Colonic mucosa (tissue), 4 donors: ENCODE results near the gene STIM1. TPM values are rescaled to one million over a fixed set of nuclear protein-coding genes. Genes with fewer than 3 reads are reported as not detected.

Source experiments
- DNase-seq: peaks from one replicate; pipeline ENCODE4 v3.0.0-alpha.2; 2020
- H3K27ac ChIP-seq: fragments of 200-600 bp; one replicate; pipeline ENCODE4 v1.8.0; 2021
- H3K27me3 ChIP-seq: fragments of 200-600 bp; one replicate; pipeline ENCODE4 v1.8.0; 2021
- H3K36me3 ChIP-seq: fragments of 200-600 bp; one replicate; pipeline ENCODE4 v1.8.0; 2021
- H3K4me1 ChIP-seq: fragments of 200-600 bp; one replicate; pipeline ENCODE4 v1.8.0; 2021; ENCODE audit warnings: mild to moderate bottlenecking
- H3K4me3 ChIP-seq: fragments of 200-600 bp; one replicate; pipeline ENCODE4 v1.8.0; 2021
- H3K9ac ChIP-seq, 2 donors: one replicate each; pipeline ENCODE4 v1.7.0; 2013; ENCODE audit warnings: control low read depth in 2 of 2, low read depth in 2 of 2, low read length in 2 of 2
- H3K9me3 ChIP-seq: fragments of 200-600 bp; one replicate; pipeline ENCODE4 v1.8.0; 2021
- intact Hi-C: fragments of 100-400 bp; cut with DNase I; formaldehyde crosslinking; loops from one replicate; pipeline ENCODE4 v1.14.1; 2022
- total RNA-seq, 2 donors: library from RNA; stranded (reverse); fragmentation: NEBNext Ultra II Directional in 1 of 2; extraction: Animal tissue kit (Norgen Biotek cat#: 25700) in 1 of 2; gene quantifications; one replicate each; pipeline ENCODE4 v1.2.1, GENCODE V29; 2021
- TF ChIP-seq, protein P1 (sequence below): fragments of 200-600 bp; IDR thresholded peaks from one replicate; pipeline ENCODE4 v1.8.0; 2022; ENCODE audit warnings: antibody characterized with exemption, mild to moderate bottlenecking
- donor health status: healthy.
- donor health status: DM: no; HTN: no; CAD: no.
- donor health status: DM: no; HTN: no; CAD: no.

The STIM1 gene
- total RNA-seq, 2 donors from 2014 or later, result 39.1 to 56.8 TPM

DNA sequence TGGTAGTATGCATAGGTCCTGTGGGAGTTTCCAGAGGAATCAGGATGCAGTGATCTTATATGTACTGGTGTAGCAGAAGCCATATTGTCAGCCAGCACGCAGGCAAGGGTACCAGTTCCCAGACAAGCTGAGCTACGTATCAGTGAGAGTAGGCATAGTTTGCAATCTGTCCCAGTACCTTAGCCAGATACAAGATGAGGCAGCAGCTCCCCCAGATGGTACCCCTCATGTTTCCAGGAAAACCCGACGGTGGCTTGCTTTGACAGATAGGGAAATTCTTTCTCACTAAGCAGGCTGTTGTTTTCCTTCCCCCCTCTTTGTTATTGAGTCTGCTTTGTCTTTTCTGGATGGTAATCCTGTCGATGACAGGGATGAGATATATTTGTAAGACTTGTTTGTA is 129.4 kb downstream of the STIM1 start:
- intact Hi-C loops, result no loop called here
- no peaks in the 10 kb centered on the region for H3K4me1 ChIP-seq
- H3K27me3 ChIP-seq, result no peaks in the 10 kb centered on the region
- H3K36me3 ChIP-seq, result no peaks in the 10 kb centered on the region
- no peaks in the 10 kb centered on the region for H3K9me3 ChIP-seq
- no peak overlapping the region for H3K9ac ChIP-seq
- H3K27ac ChIP-seq, result no peak overlapping the region
- DNase-seq, result no peak
- no peak overlapping the region for H3K4me3 ChIP-seq
- TF ChIP-seq, protein P1, sequence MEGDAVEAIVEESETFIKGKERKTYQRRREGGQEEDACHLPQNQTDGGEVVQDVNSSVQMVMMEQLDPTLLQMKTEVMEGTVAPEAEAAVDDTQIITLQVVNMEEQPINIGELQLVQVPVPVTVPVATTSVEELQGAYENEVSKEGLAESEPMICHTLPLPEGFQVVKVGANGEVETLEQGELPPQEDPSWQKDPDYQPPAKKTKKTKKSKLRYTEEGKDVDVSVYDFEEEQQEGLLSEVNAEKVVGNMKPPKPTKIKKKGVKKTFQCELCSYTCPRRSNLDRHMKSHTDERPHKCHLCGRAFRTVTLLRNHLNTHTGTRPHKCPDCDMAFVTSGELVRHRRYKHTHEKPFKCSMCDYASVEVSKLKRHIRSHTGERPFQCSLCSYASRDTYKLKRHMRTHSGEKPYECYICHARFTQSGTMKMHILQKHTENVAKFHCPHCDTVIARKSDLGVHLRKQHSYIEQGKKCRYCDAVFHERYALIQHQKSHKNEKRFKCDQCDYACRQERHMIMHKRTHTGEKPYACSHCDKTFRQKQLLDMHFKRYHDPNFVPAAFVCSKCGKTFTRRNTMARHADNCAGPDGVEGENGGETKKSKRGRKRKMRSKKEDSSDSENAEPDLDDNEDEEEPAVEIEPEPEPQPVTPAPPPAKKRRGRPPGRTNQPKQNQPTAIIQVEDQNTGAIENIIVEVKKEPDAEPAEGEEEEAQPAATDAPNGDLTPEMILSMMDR, result no peak

DNA sequence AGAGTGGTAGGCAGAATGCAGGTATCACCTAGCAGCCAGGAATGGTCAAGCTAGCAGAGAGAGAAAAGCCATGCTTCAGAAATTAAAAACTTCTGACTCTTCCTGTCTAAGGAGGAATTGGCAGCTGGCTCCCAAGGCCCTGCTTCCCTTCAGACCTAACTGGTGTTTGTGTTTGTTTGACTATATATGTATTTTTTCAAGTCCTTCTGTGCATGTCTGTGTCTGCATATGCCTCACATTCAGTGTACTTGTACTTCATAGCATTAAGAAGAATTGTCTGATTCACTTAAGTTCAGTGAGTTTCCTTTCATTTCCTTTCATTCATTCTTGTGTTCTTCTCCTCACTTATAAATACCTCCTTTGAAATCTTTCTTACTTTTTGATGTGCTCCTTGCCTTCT is 130.2 kb downstream of the STIM1 start:
- intact Hi-C loops, result no loop called here
- Histone ChIP-seq H3K9me3 (no peaks in the 10 kb centered on the region), H3K4me1 (no peaks in the 10 kb centered on the region), H3K27ac (no peak overlapping the region), H3K27me3 (no peaks in the 10 kb centered on the region), H3K4me3 (no peak overlapping the region), H3K36me3 (no peaks in the 10 kb centered on the region), H3K9ac (no peak overlapping the region)
- TF ChIP-seq, protein P1, result no peak
- DNase-seq, result no peak

GRCh38 chr11:3986301-3986700 is 130.8 kb downstream of the STIM1 start:
- Histone ChIP-seq H3K4me3 (no peak overlapping the region), H3K9me3 (no peaks in the 10 kb centered on the region), H3K4me1 (no peaks in the 10 kb centered on the region), H3K9ac (no peak overlapping the region), H3K36me3 (no peaks in the 10 kb centered on the region), H3K27ac (no peak overlapping the region), H3K27me3 (no peaks in the 10 kb centered on the region)
- TF ChIP-seq, protein P1, result no peak
- intact Hi-C loops, result no loop called here
- no peak for DNase-seq

- H3K27me3 ChIP-seq, result no peaks in the 10 kb centered on the region
- DNase-seq, result no peak
Measured at GRCh38 chr11:3989276-3989920, 133.9 kb downstream of the STIM1 start.

DNA sequence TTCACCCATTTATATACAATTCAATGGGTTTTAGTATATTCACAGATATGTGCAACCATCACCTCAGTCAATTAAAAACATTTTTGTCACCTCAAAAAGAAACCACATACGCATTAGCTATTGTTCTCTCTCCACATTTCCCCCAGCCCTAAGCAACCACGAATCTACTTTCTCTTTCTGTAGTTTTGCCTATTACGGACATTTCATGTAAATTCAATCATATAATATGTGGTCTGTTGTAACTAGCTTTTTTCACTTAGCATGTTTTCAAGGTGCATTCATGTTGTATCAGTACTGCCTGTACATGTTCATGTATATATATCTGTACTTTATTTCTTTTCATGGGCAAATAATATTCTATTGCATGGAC is 134.4 kb downstream of the STIM1 start:
- Histone ChIP-seq H3K9ac (no peak overlapping the region), H3K27ac (no peak overlapping the region), H3K4me1 (no peaks in the 10 kb centered on the region), H3K4me3 (no peak overlapping the region), H3K36me3 (no peaks in the 10 kb centered on the region), H3K9me3 (no peaks in the 10 kb centered on the region), H3K27me3 (no peaks in the 10 kb centered on the region)
- TF ChIP-seq, protein P1, result no peak
- DNase-seq, result no peak
- intact Hi-C loops, result no loop called here

More at GRCh38 chr11:3989276-3989920, 133.9 kb downstream of the STIM1 start:
- no peak overlapping the region for H3K27ac ChIP-seq
- TF ChIP-seq, protein P1, result no peak
- H3K4me3 ChIP-seq, result no peak overlapping the region
- no peaks in the 10 kb centered on the region for H3K36me3 ChIP-seq
- H3K4me1 ChIP-seq, result no peaks in the 10 kb centered on the region
- no peaks in the 10 kb centered on the region for H3K9me3 ChIP-seq
- H3K9ac ChIP-seq, result no peak overlapping the region
- intact Hi-C loops, result no loop called here
